GM12878 (cell line): ENCODE measurements around the gene DNAH1.

Experiments used
- CEBPB ChIP-seq, 2 experiments: fragments of 150-350 bp in 1 of 2; IDR thresholded peaks; 2 replicates each; pipeline ENCODE4 v1.6.1; 2012 to 2014; ENCODE audit warnings: low read depth in 2 of 2, low read length in 2 of 2, borderline replicate concordance in 1 of 2, inconsistent platforms in 1 of 2
- DPF2 ChIP-seq: fragments of 450-650 bp; IDR thresholded peaks from 2 replicates; pipeline ENCODE4 v1.6.1; 2017; ENCODE audit warnings: mild to moderate bottlenecking
- EGR1 ChIP-seq, 2 experiments: IDR thresholded peaks; 1 replicate in 1 of 2; 2 replicates in 1 of 2; pipeline ENCODE4 v1.6.1; 2011 to 2012; ENCODE audit warnings: low read depth in 2 of 2, low read length in 2 of 2, borderline replicate concordance in 1 of 2, mild to moderate bottlenecking in 1 of 2, moderate library complexity in 1 of 2
- FOXK2 ChIP-seq: fragments of 450-650 bp; IDR thresholded peaks from 2 replicates; pipeline ENCODE4 v1.6.1; 2017; ENCODE audit warnings: mild to moderate bottlenecking, moderate library complexity
- KAT2A ChIP-seq: conservative IDR thresholded peaks from 2 replicates; pipeline ENCODE4 v1.6.1; 2011; ENCODE audit warnings: low read depth, low read length; ENCODE audit not compliant: control insufficient read depth
- POLR2A ChIP-seq: IDR thresholded peaks from 2 replicates; pipeline ENCODE4 v1.6.1; 2011; ENCODE audit warnings: low read depth, mild to moderate bottlenecking, low read length
- POLR2AphosphoS5 ChIP-seq: IDR thresholded peaks from 2 replicates; pipeline ENCODE4 v1.6.1; 2011; ENCODE audit warnings: mild to moderate bottlenecking, low read length, inconsistent platforms
- SMARCA5 ChIP-seq: fragments of 450-650 bp; IDR thresholded peaks from 2 replicates; pipeline ENCODE4 v1.6.1; 2017; ENCODE audit warnings: mild to moderate bottlenecking
- SP1 ChIP-seq: IDR thresholded peaks from one replicate; pipeline ENCODE4 v1.6.1; 2011; ENCODE audit warnings: low read depth, low read length
- TF ChIP-seq, protein P1 (sequence below): IDR thresholded peaks from 2 replicates; pipeline ENCODE4 v1.6.1; 2011; ENCODE audit warnings: borderline replicate concordance, low read depth, mild to moderate bottlenecking, moderate library complexity, mixed read lengths, low read length; ENCODE audit not compliant: insufficient read depth; ENCODE audit errors: extremely low read length
- TF ChIP-seq, protein P2 (sequence below): IDR thresholded peaks from 2 replicates; pipeline ENCODE4 v1.6.1; 2011; ENCODE audit warnings: low read depth, low read length, improper control_type of control experiment, borderline replicate concordance
- TF ChIP-seq, protein P3 (sequence below), 3 experiments: IDR thresholded peaks in 2 of 3; conservative IDR thresholded peaks in 1 of 3; 2 replicates each; pipeline ENCODE4 v1.5.1; 2011; ENCODE audit warnings: low read depth in 3 of 3, low read length in 3 of 3, mild to moderate bottlenecking in 3 of 3, control low read depth in 2 of 3, moderate library complexity in 2 of 3, inconsistent platforms in 1 of 3, mixed read lengths in 1 of 3; ENCODE audit not compliant: control insufficient read depth in 2 of 3, insufficient read depth in 1 of 3; ENCODE audit errors: extremely low read depth in 1 of 3
- TF ChIP-seq, protein P4 (sequence below): IDR thresholded peaks from 2 replicates; pipeline ENCODE4 v1.6.1; 2012; ENCODE audit warnings: low read depth, low read length, improper control_type of control experiment
- TF ChIP-seq, protein P5 (sequence below): IDR thresholded peaks from 2 replicates; pipeline ENCODE4 v1.6.1; 2012; ENCODE audit warnings: low read depth, low read length, improper control_type of control experiment

DNA sequence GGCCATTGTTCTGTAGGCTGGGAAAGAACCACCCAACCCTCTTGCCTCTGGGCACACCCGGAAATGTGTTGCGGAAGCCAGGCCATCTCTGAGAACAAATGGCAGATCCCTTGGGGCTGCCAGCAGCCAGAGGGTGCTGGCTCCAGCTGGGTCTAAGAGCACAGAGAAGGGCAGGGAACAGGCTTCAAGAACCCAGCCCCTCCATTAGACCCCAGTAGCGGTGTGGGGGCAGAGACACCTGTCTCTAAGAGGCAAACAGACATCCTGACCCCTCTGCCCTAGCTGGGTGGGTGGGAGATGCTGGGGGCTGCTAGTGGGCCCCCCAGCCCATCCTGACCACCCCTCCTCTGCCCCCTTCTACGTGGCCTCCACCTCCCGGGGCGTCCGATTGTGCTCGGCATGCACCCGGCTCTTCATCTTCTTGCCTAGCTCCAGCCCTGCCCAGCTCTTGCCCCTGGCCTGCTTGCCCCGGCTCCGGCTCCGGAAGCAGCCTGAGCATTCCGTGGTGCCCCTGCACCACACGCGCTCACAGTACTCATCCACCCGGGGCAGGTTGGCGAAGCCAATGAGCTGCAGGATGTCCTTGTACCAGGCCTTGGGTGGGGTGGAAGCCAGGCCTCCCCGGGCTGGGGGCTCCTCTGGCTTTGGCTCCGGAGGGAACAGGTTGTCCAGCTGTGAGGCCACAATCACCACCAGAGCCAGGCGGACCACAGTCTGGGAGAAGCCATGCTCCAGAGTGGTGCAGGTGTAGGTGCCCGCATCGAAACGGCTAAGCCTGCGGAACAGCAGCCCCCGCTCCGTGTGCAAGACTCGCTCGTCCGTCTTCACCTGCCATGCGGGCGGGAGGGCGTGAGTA lies 119.4 kb downstream of the DNAH1 start:
- no peak for TF ChIP-seq DPF2
- TF ChIP-seq, protein P1, sequence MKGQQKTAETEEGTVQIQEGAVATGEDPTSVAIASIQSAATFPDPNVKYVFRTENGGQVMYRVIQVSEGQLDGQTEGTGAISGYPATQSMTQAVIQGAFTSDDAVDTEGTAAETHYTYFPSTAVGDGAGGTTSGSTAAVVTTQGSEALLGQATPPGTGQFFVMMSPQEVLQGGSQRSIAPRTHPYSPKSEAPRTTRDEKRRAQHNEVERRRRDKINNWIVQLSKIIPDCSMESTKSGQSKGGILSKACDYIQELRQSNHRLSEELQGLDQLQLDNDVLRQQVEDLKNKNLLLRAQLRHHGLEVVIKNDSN = no peak
- TF ChIP-seq POLR2AphosphoS5 = no peak
- TF ChIP-seq SMARCA5 = no peak
- TF ChIP-seq, protein P2, sequence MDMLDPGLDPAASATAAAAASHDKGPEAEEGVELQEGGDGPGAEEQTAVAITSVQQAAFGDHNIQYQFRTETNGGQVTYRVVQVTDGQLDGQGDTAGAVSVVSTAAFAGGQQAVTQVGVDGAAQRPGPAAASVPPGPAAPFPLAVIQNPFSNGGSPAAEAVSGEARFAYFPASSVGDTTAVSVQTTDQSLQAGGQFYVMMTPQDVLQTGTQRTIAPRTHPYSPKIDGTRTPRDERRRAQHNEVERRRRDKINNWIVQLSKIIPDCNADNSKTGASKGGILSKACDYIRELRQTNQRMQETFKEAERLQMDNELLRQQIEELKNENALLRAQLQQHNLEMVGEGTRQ = no peak
- TF ChIP-seq, protein P3, sequence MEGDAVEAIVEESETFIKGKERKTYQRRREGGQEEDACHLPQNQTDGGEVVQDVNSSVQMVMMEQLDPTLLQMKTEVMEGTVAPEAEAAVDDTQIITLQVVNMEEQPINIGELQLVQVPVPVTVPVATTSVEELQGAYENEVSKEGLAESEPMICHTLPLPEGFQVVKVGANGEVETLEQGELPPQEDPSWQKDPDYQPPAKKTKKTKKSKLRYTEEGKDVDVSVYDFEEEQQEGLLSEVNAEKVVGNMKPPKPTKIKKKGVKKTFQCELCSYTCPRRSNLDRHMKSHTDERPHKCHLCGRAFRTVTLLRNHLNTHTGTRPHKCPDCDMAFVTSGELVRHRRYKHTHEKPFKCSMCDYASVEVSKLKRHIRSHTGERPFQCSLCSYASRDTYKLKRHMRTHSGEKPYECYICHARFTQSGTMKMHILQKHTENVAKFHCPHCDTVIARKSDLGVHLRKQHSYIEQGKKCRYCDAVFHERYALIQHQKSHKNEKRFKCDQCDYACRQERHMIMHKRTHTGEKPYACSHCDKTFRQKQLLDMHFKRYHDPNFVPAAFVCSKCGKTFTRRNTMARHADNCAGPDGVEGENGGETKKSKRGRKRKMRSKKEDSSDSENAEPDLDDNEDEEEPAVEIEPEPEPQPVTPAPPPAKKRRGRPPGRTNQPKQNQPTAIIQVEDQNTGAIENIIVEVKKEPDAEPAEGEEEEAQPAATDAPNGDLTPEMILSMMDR (IDR thresholded peaks at IDR 0.05 in 2 of 3, conservative IDR thresholded peaks at IDR 0.05 in 1 of 3; ENCODE audit: control insufficient read depth in 2 of 3, extremely low read depth in 1 of 3, insufficient read depth in 1 of 3, low read depth in 3 of 3, low read length in 3 of 3) = no peak
- TF ChIP-seq, protein P4, sequence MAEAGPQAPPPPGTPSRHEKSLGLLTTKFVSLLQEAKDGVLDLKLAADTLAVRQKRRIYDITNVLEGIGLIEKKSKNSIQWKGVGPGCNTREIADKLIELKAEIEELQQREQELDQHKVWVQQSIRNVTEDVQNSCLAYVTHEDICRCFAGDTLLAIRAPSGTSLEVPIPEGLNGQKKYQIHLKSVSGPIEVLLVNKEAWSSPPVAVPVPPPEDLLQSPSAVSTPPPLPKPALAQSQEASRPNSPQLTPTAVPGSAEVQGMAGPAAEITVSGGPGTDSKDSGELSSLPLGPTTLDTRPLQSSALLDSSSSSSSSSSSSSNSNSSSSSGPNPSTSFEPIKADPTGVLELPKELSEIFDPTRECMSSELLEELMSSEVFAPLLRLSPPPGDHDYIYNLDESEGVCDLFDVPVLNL = no peak
- TF ChIP-seq, protein P5, sequence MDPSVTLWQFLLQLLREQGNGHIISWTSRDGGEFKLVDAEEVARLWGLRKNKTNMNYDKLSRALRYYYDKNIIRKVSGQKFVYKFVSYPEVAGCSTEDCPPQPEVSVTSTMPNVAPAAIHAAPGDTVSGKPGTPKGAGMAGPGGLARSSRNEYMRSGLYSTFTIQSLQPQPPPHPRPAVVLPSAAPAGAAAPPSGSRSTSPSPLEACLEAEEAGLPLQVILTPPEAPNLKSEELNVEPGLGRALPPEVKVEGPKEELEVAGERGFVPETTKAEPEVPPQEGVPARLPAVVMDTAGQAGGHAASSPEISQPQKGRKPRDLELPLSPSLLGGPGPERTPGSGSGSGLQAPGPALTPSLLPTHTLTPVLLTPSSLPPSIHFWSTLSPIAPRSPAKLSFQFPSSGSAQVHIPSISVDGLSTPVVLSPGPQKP = no peak
- TF ChIP-seq KAT2A = no peak
- no peak for TF ChIP-seq FOXK2
- no peak for TF ChIP-seq CEBPB (IDR thresholded peaks at IDR 0.05; ENCODE audit: borderline replicate concordance in 1 of 2, low read depth in 2 of 2, low read length in 2 of 2)
- TF ChIP-seq SP1 = no peak
- no peak for TF ChIP-seq POLR2A
- TF ChIP-seq EGR1 (IDR thresholded peaks at IDR 0.05; ENCODE audit: borderline replicate concordance in 1 of 2, low read depth in 2 of 2, low read length in 2 of 2) = no peak
